H9 (cell line): ENCODE data around the gene CHST14. TPM values are rescaled to one million over a fixed set of nuclear protein-coding genes. Genes with fewer than 3 reads are reported as not detected.

ENCODE experiments used
- DNase-seq: peaks from one replicate; pipeline ENCODE4 v3.0.0-alpha.2; 2017
- H2AFZ ChIP-seq: one replicate; pipeline ENCODE4 v1.6.1; 2013; ENCODE audit warnings: mild to moderate bottlenecking, low read length, control low read depth, moderate library complexity
- H2AK5ac ChIP-seq: 2 replicates; pipeline ENCODE4 v1.6.1; 2013; ENCODE audit warnings: low read length, control low read depth, mixed read lengths; ENCODE audit not compliant: insufficient read length
- H2BK120ac ChIP-seq: one replicate; pipeline ENCODE4 v1.6.1; 2013; ENCODE audit warnings: low read depth, mild to moderate bottlenecking, low read length, control low read depth, inconsistent platforms; ENCODE audit not compliant: poor library complexity, severe bottlenecking
- H2BK12ac ChIP-seq: 2 replicates; pipeline ENCODE4 v1.6.1; 2013; ENCODE audit warnings: low read length, control low read depth, mixed read lengths, low read depth; ENCODE audit not compliant: insufficient read length
- H2BK15ac ChIP-seq: 2 replicates; pipeline ENCODE4 v1.6.1; 2013; ENCODE audit warnings: low read depth, low read length, control low read depth
- H2BK20ac ChIP-seq: one replicate; pipeline ENCODE4 v1.6.1; 2013; ENCODE audit warnings: low read depth, mild to moderate bottlenecking, low read length, control low read depth, inconsistent platforms; ENCODE audit not compliant: poor library complexity, severe bottlenecking
- H2BK5ac ChIP-seq: 2 replicates; pipeline ENCODE4 v1.6.1; 2013; ENCODE audit warnings: low read length, control low read depth, mixed read lengths; ENCODE audit not compliant: insufficient read length
- H3K14ac ChIP-seq: 2 replicates; pipeline ENCODE4 v1.6.1; 2013; ENCODE audit warnings: low read length, control low read depth; ENCODE audit not compliant: insufficient read depth
- H3K18ac ChIP-seq: 2 replicates; pipeline ENCODE4 v1.6.1; 2013; ENCODE audit warnings: low read depth, mild to moderate bottlenecking, mixed read lengths, low read length, control low read depth; ENCODE audit not compliant: insufficient read length
- H3K23ac ChIP-seq: 2 replicates; pipeline ENCODE4 v1.6.1; 2013; ENCODE audit warnings: low read length, control low read depth, mixed read lengths, low read depth; ENCODE audit not compliant: insufficient read length
- H3K23me2 ChIP-seq: 2 replicates; pipeline ENCODE4 v1.6.1; 2013; ENCODE audit warnings: low read depth, mild to moderate bottlenecking, mixed read lengths, low read length, control low read depth; ENCODE audit not compliant: insufficient read length, poor library complexity, severe bottlenecking
- H3K27ac ChIP-seq: 2 replicates; pipeline ENCODE4 v1.5.1; 2013; ENCODE audit warnings: low read length, control low read depth, mixed read lengths, low read depth; ENCODE audit not compliant: insufficient read length
- H3K27me3 ChIP-seq: 2 replicates; pipeline ENCODE4 v1.6.1; 2013; ENCODE audit warnings: low read length, control low read depth, inconsistent platforms; ENCODE audit not compliant: insufficient read depth
- H3K4ac ChIP-seq: 2 replicates; pipeline ENCODE4 v1.6.1; 2013; ENCODE audit warnings: low read depth, mild to moderate bottlenecking, control low read depth, inconsistent platforms, low read length, moderate library complexity
- H3K4me1 ChIP-seq: 2 replicates; pipeline ENCODE4 v1.6.1; 2013; ENCODE audit warnings: low read length, control low read depth, inconsistent platforms; ENCODE audit not compliant: insufficient read depth
- H3K4me2 ChIP-seq: 2 replicates; pipeline ENCODE4 v1.6.1; 2013; ENCODE audit warnings: low read length, control low read depth, mixed read lengths; ENCODE audit not compliant: insufficient read length, insufficient read depth
- H3K56ac ChIP-seq: 2 replicates; pipeline ENCODE4 v1.6.1; 2013; ENCODE audit warnings: low read depth, mild to moderate bottlenecking, mixed read lengths, low read length, control low read depth; ENCODE audit not compliant: insufficient read length
- H3K79me1 ChIP-seq: 2 replicates; pipeline ENCODE4 v1.6.1; 2013; ENCODE audit warnings: low read depth, mild to moderate bottlenecking, moderate library complexity, low read length, control low read depth, inconsistent platforms; ENCODE audit not compliant: insufficient read depth, poor library complexity, severe bottlenecking
- H3K79me2 ChIP-seq: 2 replicates; pipeline ENCODE4 v1.6.1; 2013; ENCODE audit warnings: low read length, control low read depth, inconsistent platforms; ENCODE audit not compliant: insufficient read depth
- H3K9ac ChIP-seq: 2 replicates; pipeline ENCODE4 v1.6.1; 2013; ENCODE audit warnings: low read length, control low read depth, mixed read lengths; ENCODE audit not compliant: insufficient read length; ENCODE audit errors: extremely low read depth
- H3K9me3 ChIP-seq: one replicate; pipeline ENCODE4 v1.6.1; 2013; ENCODE audit warnings: low read depth, low read length, inconsistent platforms; ENCODE audit not compliant: control insufficient read depth
- H3T11ph ChIP-seq: one replicate; pipeline ENCODE4 v1.6.1; 2013; ENCODE audit warnings: mild to moderate bottlenecking, low read length, control low read depth, inconsistent platforms
- H4K20me1 ChIP-seq: one replicate; pipeline ENCODE4 v1.6.1; 2013; ENCODE audit not compliant: control insufficient read depth, insufficient read length, insufficient read depth
- H4K5ac ChIP-seq: 2 replicates; pipeline ENCODE4 v1.6.1; 2013; ENCODE audit warnings: low read depth, mild to moderate bottlenecking, mixed read lengths, low read length, control low read depth; ENCODE audit not compliant: insufficient read length
- H4K8ac ChIP-seq: replicated peaks from 2 replicates; pipeline ENCODE4 v1.6.1; 2013; ENCODE audit warnings: low read length, control low read depth, mixed read lengths, low read depth; ENCODE audit not compliant: insufficient read length
- H4K91ac ChIP-seq: 2 replicates; pipeline ENCODE4 v1.6.1; 2013; ENCODE audit warnings: low read depth, mild to moderate bottlenecking, moderate library complexity, mixed read lengths, low read length, control low read depth; ENCODE audit not compliant: insufficient read length
- H3K27ac Mint-ChIP-seq, 3 experiments: 2 replicates in 2 of 3; 3 replicates in 1 of 3; pipeline ENCODE4 v1.8.0; 2020 to 2021; ENCODE audit warnings: mixed read lengths in 3 of 3, mild to moderate bottlenecking in 1 of 3, moderate library complexity in 1 of 3
- H3K27me3 Mint-ChIP-seq: 2 replicates; pipeline ENCODE4 v1.8.0; 2021; ENCODE audit warnings: low read depth, mild to moderate bottlenecking, moderate library complexity, mixed read lengths
- H3K36me3 Mint-ChIP-seq, 3 experiments: 2 replicates in 2 of 3; 3 replicates in 1 of 3; pipeline ENCODE4 v1.8.0; 2020 to 2021; ENCODE audit warnings: low read depth in 3 of 3, mixed read lengths in 3 of 3; ENCODE audit not compliant: insufficient read depth in 1 of 3
- H3K4me1 Mint-ChIP-seq, 2 experiments: 2 replicates each; pipeline ENCODE4 v1.8.0; 2020; ENCODE audit warnings: mixed read lengths in 2 of 2
- H3K4me3 Mint-ChIP-seq, 2 experiments: 2 replicates in 1 of 2; 3 replicates in 1 of 2; pipeline ENCODE4 v1.8.0; 2020 to 2021; ENCODE audit warnings: mild to moderate bottlenecking in 2 of 2, mixed read lengths in 2 of 2, moderate library complexity in 1 of 2
- H3K9me3 Mint-ChIP-seq, 2 experiments: 2 replicates in 1 of 2; 3 replicates in 1 of 2; pipeline ENCODE4 v1.8.0; 2020; ENCODE audit warnings: mild to moderate bottlenecking in 2 of 2, mixed read lengths in 2 of 2, moderate library complexity in 1 of 2
- CTCF ChIP-seq: fragments of 200-600 bp; sonication (generic); conservative IDR thresholded peaks from 3 replicates; pipeline ENCODE4 v1.8.0; 2021; ENCODE audit warnings: antibody characterized with exemption, mild to moderate bottlenecking
- WGBS: extraction: QIAGEN DNeasy Blood & Tissue Kit; methylation state at CpG from one replicate; pipeline ENCODE4 v1.1.7; 2013; ENCODE audit warnings: missing lambda C conversion rate, low lambda C conversion rate, mixed read lengths; ENCODE audit not compliant: insufficient read length; ENCODE audit errors: extremely low coverage; 5-methylcytosine and 5-hydroxymethylcytosine counted together
- total RNA-seq: library from RNA; stranded (reverse); gene quantifications from 2 replicates; pipeline ENCODE4 v1.2.1, GENCODE V29; 2021

The CHST14 gene
- total RNA-seq, 1 experiment from 2014 or later = 25.7 TPM

GRCh38 chr15:40516322-40516721 lies 45.5 kb downstream of the CHST14 start:
- no peak for TF ChIP-seq CTCF
- H2BK5ac ChIP-seq = no peak overlapping the region
- no peaks in the 10 kb centered on the region for H3K79me2 ChIP-seq
- H2BK120ac ChIP-seq = no peak overlapping the region
- no peaks in the 10 kb centered on the region for H3K79me1 ChIP-seq
- Mint-ChIP-seq H3K9me3 (no peaks in the 10 kb centered on the region), H3K27me3 (peaks cover 28% of the 10 kb centered on the region), H3K27ac (no peak overlapping the region), H3K36me3 (no peaks in the 10 kb centered on the region), H3K4me3 (no peak overlapping the region), H3K4me1 (peaks cover 8 to 13% of the 10 kb centered on the region in 2 experiments)
- H3K23me2 ChIP-seq = peaks cover 6% of the 10 kb centered on the region
- no peak overlapping the region for H3K23ac ChIP-seq
- no peaks in the 10 kb centered on the region for H3K4me1 ChIP-seq
- H3K27me3 ChIP-seq = peaks cover 4% of the 10 kb centered on the region; the same call in 1 of the 2 replicates
- no peak overlapping the region for H2AK5ac ChIP-seq
- no CpG with 5 or more reads among the region's 2 CpGs for WGBS
- H3K4me2 ChIP-seq = no peak overlapping the region
- no peak overlapping the region for H2BK20ac ChIP-seq
- no peak overlapping the region for H3K18ac ChIP-seq
- no peak for DNase-seq
- no peak overlapping the region for H4K91ac ChIP-seq
- no peak overlapping the region for H2AFZ ChIP-seq
- no peak overlapping the region for H3K27ac ChIP-seq
- no peaks in the 10 kb centered on the region for H3K9me3 ChIP-seq
- no peak overlapping the region for H4K8ac ChIP-seq
- H3K56ac ChIP-seq = no peak overlapping the region
- no peak overlapping the region for H3T11ph ChIP-seq
- H3K4ac ChIP-seq = no peak overlapping the region
- H4K20me1 ChIP-seq = no peaks in the 10 kb centered on the region
- no peak overlapping the region for H2BK15ac ChIP-seq
- H3K14ac ChIP-seq = no peak overlapping the region
- H3K9ac ChIP-seq = no peak overlapping the region
- no peak overlapping the region for H2BK12ac ChIP-seq
- H4K5ac ChIP-seq = no peak overlapping the region

Other genes with a start within 250 kb of the CHST14 start
- 7.0 and 7.4 TPM in 2 replicates for gene PAK6, start 231.9 kb upstream of the CHST14 start, total RNA-seq
- 0.26 and 0.46 TPM in 2 replicates for gene ANKRD63, start 187.9 kb upstream of the CHST14 start, total RNA-seq
- 5.7 and 7.4 TPM in 2 replicates for gene PLCB2, start 163.0 kb upstream of the CHST14 start, total RNA-seq
- gene INAFM2, start 147.3 kb upstream of the CHST14 start, total RNA-seq = 23.1 and 25.4 TPM in 2 replicates
- 0.48 and 0.50 TPM in 2 replicates for gene CCDC9B, start 130.0 kb upstream of the CHST14 start, total RNA-seq
- gene PHGR1, start 120.0 kb upstream of the CHST14 start, total RNA-seq = not detected in 2 replicates
- 0.59 and 1.3 TPM in 2 replicates for gene DISP2, start 112.8 kb upstream of the CHST14 start, total RNA-seq
- gene KNSTRN, start 88.3 kb upstream of the CHST14 start, total RNA-seq = 53.9 TPM in 2 replicates
- 86.7 and 93.1 TPM in 2 replicates for gene IVD, start 65.2 kb upstream of the CHST14 start, total RNA-seq
- 52.9 and 54.1 TPM in 2 replicates for gene BAHD1, start 30.0 kb upstream of the CHST14 start, total RNA-seq
- 8.9 and 11.1 TPM in 2 replicates for gene CCDC32, start 94.1 kb downstream of the CHST14 start, total RNA-seq
- 25.7 and 26.6 TPM in 2 replicates for gene RPUSD2, start 98.3 kb downstream of the CHST14 start, total RNA-seq
- gene KNL1, start 123.3 kb downstream of the CHST14 start, total RNA-seq = 16.8 and 19.7 TPM in 2 replicates
- gene RAD51, start 224.2 kb downstream of the CHST14 start, total RNA-seq = 39.2 and 44.8 TPM in 2 replicates